ENCODE measurements around the gene TBCEL.

- no peak for TF ChIP-seq CTCF (IDR thresholded peaks at IDR 0.05; ENCODE audit: insufficient read depth, low read length, poor library complexity, severe bottlenecking)
- TF ChIP-seq EZH2phosphoT487 (conservative IDR thresholded peaks at IDR 0.05; ENCODE audit: low read length), result no peak
These were observed 5.2 kb upstream of the TBCEL start for GRCh38 chr11:121018746-121019145.

All from SU-DHL-6 (cell line).